HCT116 (cell line): ENCODE data around the gene RNF25. TPM values are rescaled to one million over a fixed set of nuclear protein-coding genes. Genes with fewer than 3 reads are reported as not detected.

ENCODE experiments used
- ATAC-seq: fragments of 200-7000 bp; cut with Tn5 transposase; 2 replicates; pipeline ENCODE4 v1.9.1; 2020; ENCODE audit warnings: mild to moderate bottlenecking, moderate library complexity
- BruUV-seq: library from RNA; stranded (reverse); fragments of 400-500 nt; replicated peaks from 2 replicates; lab custom pipeline; 2021; lab: Mats Ljungman, UMichigan
- CTCF ChIA-PET: fragments of 300-600 bp; sonication (Branson Sonifier 250); formaldehyde crosslinking; loops from one replicate; lab custom pipeline; 2021; ENCODE audit warnings: antibody characterized with exemption; lab: Charles Lee
- POLR2A ChIA-PET: fragments of 300-600, 350-600 bp; sonication (Branson Sonifier 250); formaldehyde crosslinking; loops from one replicate; lab custom pipeline; 2021; ENCODE audit warnings: antibody characterized with exemption; lab: Charles Lee
- RAD21 ChIA-PET, 2 experiments: fragments of 300-600 bp; sonication (Branson Sonifier 250); formaldehyde crosslinking; loops; one replicate each; lab custom pipeline; 2023; ENCODE audit warnings: low total read pairs in 2 of 2; ENCODE audit not compliant: uncharacterized antibody in 2 of 2, unreplicated experiment in 2 of 2, low non-redundant PET in 1 of 2; lab: Charles Lee
- DNase-seq: peaks from one replicate; pipeline ENCODE4 v3.0.0-alpha.2; 2010; ENCODE audit warnings: low read depth, low spot score
- H2AFZ ChIP-seq: fragments of 200-600 bp; shearing (Covaris generic), sonication (generic); 2 replicates; pipeline ENCODE4 v1.6.1; 2017; ENCODE audit warnings: low read depth, mixed run types, mixed read lengths, antibody characterized with exemption, low read length; ENCODE audit not compliant: poor library complexity, severe bottlenecking
- H3K27ac ChIP-seq: 2 replicates; pipeline ENCODE4 v1.5.1; 2012; ENCODE audit warnings: low read depth, low read length
- H3K27me3 ChIP-seq: fragments of 200-600 bp; sonication (generic); 2 replicates; pipeline ENCODE4 v1.6.1; 2016; ENCODE audit warnings: mixed run types, low read length, mixed read lengths; ENCODE audit not compliant: insufficient read depth
- H3K36me3 ChIP-seq, 2 experiments: fragments of 200-500 bp in 1 of 2; fragments of 200-600 bp in 1 of 2; sonication (Bioruptor generic) in 1 of 2; sonication (generic) in 1 of 2; 2 replicates each; pipeline versions ENCODE4 v1.5.1 to v1.6.1; 2014 to 2016; ENCODE audit warnings: low read length in 2 of 2, inconsistent platforms in 1 of 2, mixed read lengths in 1 of 2, mixed run types in 1 of 2; ENCODE audit not compliant: insufficient read depth in 2 of 2, control insufficient read depth in 1 of 2
- H3K4me1 ChIP-seq, 2 experiments: fragments of 200-600 bp in 1 of 2; sonication (generic) in 1 of 2; 2 replicates each; pipeline versions ENCODE4 v1.5.1 to v1.6.1; 2012 to 2017; ENCODE audit warnings: low read length in 2 of 2, inconsistent platforms in 1 of 2, mild to moderate bottlenecking in 1 of 2, mixed read lengths in 1 of 2, mixed run types in 1 of 2, moderate library complexity in 1 of 2; ENCODE audit not compliant: insufficient read depth in 2 of 2, control insufficient read depth in 1 of 2
- H3K4me2 ChIP-seq: fragments of 200-600 bp; sonication (generic); 2 replicates; pipeline ENCODE4 v1.6.1; 2017; ENCODE audit warnings: mixed run types, low read length, mixed read lengths
- H3K4me3 ChIP-seq, 2 experiments: fragments of 200-600 bp in 1 of 2; sonication (generic) in 1 of 2; replicated peaks in 1 of 2; 2 replicates each; pipeline ENCODE4 v1.5.1; 2011 to 2016; ENCODE audit warnings: low read length in 2 of 2, control low read depth in 1 of 2, low read depth in 1 of 2, mild to moderate bottlenecking in 1 of 2, mixed read lengths in 1 of 2, mixed run types in 1 of 2
- H3K79me2 ChIP-seq: fragments of 200-600 bp; sonication (generic); 2 replicates; pipeline ENCODE4 v1.6.1; 2017; ENCODE audit warnings: mild to moderate bottlenecking, mixed run types, low read length, moderate library complexity, mixed read lengths; ENCODE audit not compliant: insufficient read depth
- H3K9ac ChIP-seq: fragments of 200-600 bp; sonication (generic); 2 replicates; pipeline ENCODE4 v1.6.1; 2016; ENCODE audit warnings: low read length, mixed read lengths
- H3K9me2 ChIP-seq: fragments of 200-600 bp; sonication (generic), shearing (Covaris generic); 2 replicates; pipeline ENCODE4 v1.6.1; 2017; ENCODE audit warnings: mixed run types, mild to moderate bottlenecking, moderate library complexity; ENCODE audit not compliant: insufficient read depth
- H3K9me3 ChIP-seq, 2 experiments: fragments of 200-500 bp in 1 of 2; fragments of 200-600 bp in 1 of 2; sonication (Bioruptor generic) in 1 of 2; sonication (generic) in 1 of 2; 2 replicates each; pipeline ENCODE4 v1.6.1; 2014 to 2017; ENCODE audit warnings: low read length in 2 of 2, mixed read lengths in 2 of 2, inconsistent platforms in 1 of 2, low read depth in 1 of 2, mild to moderate bottlenecking in 1 of 2, mixed run types in 1 of 2, moderate library complexity in 1 of 2; ENCODE audit not compliant: control insufficient read depth in 1 of 2, insufficient read depth in 1 of 2
- H4K20me1 ChIP-seq: fragments of 200-600 bp; sonication (generic), shearing (Covaris generic); 2 replicates; pipeline ENCODE4 v1.6.1; 2017; ENCODE audit warnings: mixed run types, mild to moderate bottlenecking, moderate library complexity; ENCODE audit not compliant: insufficient read depth
- ATF3 ChIP-seq: IDR thresholded peaks from 2 replicates; pipeline ENCODE4 v1.6.1; 2012
- CEBPB ChIP-seq: IDR thresholded peaks from 2 replicates; pipeline ENCODE4 v1.6.1; 2012; ENCODE audit warnings: low read depth
- CTCF ChIP-seq, 3 experiments: fragments of 200-600 bp in 1 of 3; sonication (generic) in 1 of 3; IDR thresholded peaks in 2 of 3; conservative IDR thresholded peaks in 1 of 3; 2 replicates each; pipeline ENCODE4 v1.5.1; 2012 to 2017; ENCODE audit warnings: low read depth in 2 of 3, low read length in 2 of 3, antibody characterized with exemption in 1 of 3, borderline replicate concordance in 1 of 3, control low read depth in 1 of 3, mild to moderate bottlenecking in 1 of 3, mixed read lengths in 1 of 3, mixed run types in 1 of 3, moderate library complexity in 1 of 3; ENCODE audit not compliant: insufficient read depth in 1 of 3
- ELF1 ChIP-seq: IDR thresholded peaks from 2 replicates; pipeline ENCODE4 v1.6.1; 2012; ENCODE audit warnings: low read depth, borderline replicate concordance
- EZH2 ChIP-seq: fragments of 200-600 bp; sonication (generic); IDR thresholded peaks from 2 replicates; pipeline ENCODE4 v1.6.1; 2017; ENCODE audit warnings: antibody characterized with exemption, mixed run types
- POLR2A ChIP-seq: IDR thresholded peaks from 2 replicates; pipeline ENCODE4 v1.7.0; 2011; ENCODE audit warnings: borderline replicate concordance; ENCODE audit not compliant: insufficient read depth, insufficient read length; ENCODE audit errors: extremely low read depth
- POLR2AphosphoS5 ChIP-seq: IDR thresholded peaks from 2 replicates; pipeline ENCODE4 v1.6.1; 2011; ENCODE audit warnings: mild to moderate bottlenecking, low read depth, low read length, moderate library complexity
- RAD21 ChIP-seq: IDR thresholded peaks from 2 replicates; pipeline ENCODE4 v1.6.1; 2012; ENCODE audit warnings: low read depth, mild to moderate bottlenecking
- SP1 ChIP-seq: IDR thresholded peaks from 2 replicates; pipeline ENCODE4 v1.6.1; 2012; ENCODE audit warnings: low read depth
- TCF7L2 ChIP-seq: IDR thresholded peaks from 2 replicates; pipeline ENCODE4 v1.7.0; 2011; ENCODE audit warnings: borderline replicate concordance, inconsistent platforms; ENCODE audit not compliant: insufficient read depth, insufficient read length; ENCODE audit errors: extremely low read depth
- ZNF274 ChIP-seq: fragments of 200-500 bp; sonication (Bioruptor generic); IDR thresholded peaks from 2 replicates; pipeline ENCODE4 v1.6.1; 2014; ENCODE audit warnings: mild to moderate bottlenecking, low read depth, low read length, inconsistent platforms
- intact Hi-C: fragments of 100-400 bp; cut with micrococcal nuclease; formaldehyde crosslinking; loops from 2 replicates; pipeline ENCODE4 v1.10.0; 2022
- total RNA-seq: library from RNA; stranded (reverse); gene quantifications from one replicate; pipeline ENCODE4 v1.2.1, GENCODE V29; 2021; ENCODE audit not compliant: unreplicated experiment
- TF ChIP-seq, protein P1 (sequence below): IDR thresholded peaks from 2 replicates; pipeline ENCODE4 v1.6.1; 2012
- TF ChIP-seq, protein P2 (sequence below): IDR thresholded peaks from 2 replicates; pipeline ENCODE4 v1.6.1; 2011; ENCODE audit warnings: mild to moderate bottlenecking, low read length, moderate library complexity; ENCODE audit not compliant: insufficient replicate concordance; ENCODE audit errors: extremely low read depth

The RNF25 gene
- total RNA-seq, 1 experiment from 2014 or later = 23.4 TPM

GRCh38 chr2:218662377-218662776 is 9.4 kb downstream of the RNF25 start:
- H2AFZ ChIP-seq = no peak overlapping the region
- no peaks in the 10 kb centered on the region for H3K27me3 ChIP-seq
- no peak overlapping the region for H3K9ac ChIP-seq
- H3K4me2 ChIP-seq = no peak overlapping the region
- intact Hi-C loops = no loop called here
- peaks cover 32% of the 10 kb centered on the region for H3K79me2 ChIP-seq
- ATAC-seq = no peak
- no peak overlapping the region for H3K27ac ChIP-seq
- BruUV-seq = no TSS peak
- H3K4me3 ChIP-seq = no peak overlapping the region
- ChIA-PET POLR2A (no interaction called here), CTCF (no interaction called here), RAD21 (no interaction called here)
- H3K9me3 ChIP-seq = no peaks in the 10 kb centered on the region
- DNase-seq = no peak
- no peaks in the 10 kb centered on the region for H3K9me2 ChIP-seq
- peaks cover 33 to 49% of the 10 kb centered on the region in 2 experiments for H3K36me3 ChIP-seq
- H3K4me1 ChIP-seq = peaks cover 0 to 19% of the 10 kb centered on the region in 2 experiments; a peak in 2 of 4 replicates
- no peak for TF ChIP-seq CTCF (IDR thresholded peaks at IDR 0.05 in 2 of 3, conservative IDR thresholded peaks at IDR 0.05 in 1 of 3; ENCODE audit: borderline replicate concordance in 1 of 3, insufficient read depth in 1 of 3, low read depth in 2 of 3, low read length in 2 of 3)
- TF ChIP-seq TCF7L2 = no peak
- TF ChIP-seq POLR2AphosphoS5 = no peak
- TF ChIP-seq ATF3 = no peak
- no peak for TF ChIP-seq EZH2
- TF ChIP-seq, protein P1, sequence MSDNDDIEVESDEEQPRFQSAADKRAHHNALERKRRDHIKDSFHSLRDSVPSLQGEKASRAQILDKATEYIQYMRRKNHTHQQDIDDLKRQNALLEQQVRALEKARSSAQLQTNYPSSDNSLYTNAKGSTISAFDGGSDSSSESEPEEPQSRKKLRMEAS = no peak
- TF ChIP-seq CEBPB = no peak
- no peak for TF ChIP-seq POLR2A
- TF ChIP-seq, protein P2, sequence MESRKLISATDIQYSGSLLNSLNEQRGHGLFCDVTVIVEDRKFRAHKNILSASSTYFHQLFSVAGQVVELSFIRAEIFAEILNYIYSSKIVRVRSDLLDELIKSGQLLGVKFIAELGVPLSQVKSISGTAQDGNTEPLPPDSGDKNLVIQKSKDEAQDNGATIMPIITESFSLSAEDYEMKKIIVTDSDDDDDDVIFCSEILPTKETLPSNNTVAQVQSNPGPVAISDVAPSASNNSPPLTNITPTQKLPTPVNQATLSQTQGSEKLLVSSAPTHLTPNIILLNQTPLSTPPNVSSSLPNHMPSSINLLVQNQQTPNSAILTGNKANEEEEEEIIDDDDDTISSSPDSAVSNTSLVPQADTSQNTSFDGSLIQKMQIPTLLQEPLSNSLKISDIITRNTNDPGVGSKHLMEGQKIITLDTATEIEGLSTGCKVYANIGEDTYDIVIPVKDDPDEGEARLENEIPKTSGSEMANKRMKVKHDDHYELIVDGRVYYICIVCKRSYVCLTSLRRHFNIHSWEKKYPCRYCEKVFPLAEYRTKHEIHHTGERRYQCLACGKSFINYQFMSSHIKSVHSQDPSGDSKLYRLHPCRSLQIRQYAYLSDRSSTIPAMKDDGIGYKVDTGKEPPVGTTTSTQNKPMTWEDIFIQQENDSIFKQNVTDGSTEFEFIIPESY = no peak
- TF ChIP-seq ZNF274 = no peak
- no peak for TF ChIP-seq RAD21
- TF ChIP-seq ELF1 = no peak
- no peak for TF ChIP-seq SP1
- H4K20me1 ChIP-seq = no peaks in the 10 kb centered on the region; the same call in 1 of the 2 replicates
